ENCODE results near the gene NAA10. TPM values are rescaled to one million over a fixed set of nuclear protein-coding genes. Genes with fewer than 3 reads are reported as not detected.
A peak's percentile ranks its signal among the peaks of the same experiment; 100 is the strongest.

The NAA10 gene
- total RNA-seq, 2 experiments from 2014 or later, result 98.9 to 106 TPM

- no peak overlapping the region for H3K4me3 Mint-ChIP-seq
- H3K4me1 Mint-ChIP-seq (ENCODE audit: low read depth), result peaks cover 20% of the 10 kb centered on the region
- H3K27me3 Mint-ChIP-seq (ENCODE audit: low read depth), result no peaks in the 10 kb centered on the region
- CTCF ChIA-PET, result no interaction called here
- ATAC-seq (no peak), DNase-seq (no peak)
- no peaks in the 10 kb centered on the region for H3K9me3 Mint-ChIP-seq (ENCODE audit: insufficient read depth)
- POLR2A ChIA-PET, result no interaction called here
- peaks cover 42% of the 10 kb centered on the region for H3K36me3 Mint-ChIP-seq (ENCODE audit: low read depth)
- peak overlapping the region; percentile 66 for H3K27ac Mint-ChIP-seq
These were observed 19.9 kb upstream of the NAA10 start for GRCh38 chrX:153954558-153955227.

GRCh38 chrX:153953892-153954557 is 19.2 kb upstream of the NAA10 start:
- ATAC-seq (no peak), DNase-seq (no peak)
- no peaks in the 10 kb centered on the region for H3K27me3 Mint-ChIP-seq (ENCODE audit: low read depth)
- no peaks in the 10 kb centered on the region for H3K9me3 Mint-ChIP-seq (ENCODE audit: insufficient read depth)
- POLR2A ChIA-PET, result no interaction called here
- H3K36me3 Mint-ChIP-seq (ENCODE audit: low read depth), result peaks cover 46% of the 10 kb centered on the region
- CTCF ChIA-PET, result interaction anchor here (2.3 to 10.6 kb wide), 2 partner anchors 12 to 28 kb away, joined by 15 to 228 read pairs; partner anchors contain the start of gene ARHGAP4
- H3K27ac Mint-ChIP-seq, result peak overlapping the region; percentile 66
- H3K4me3 Mint-ChIP-seq, result no peak overlapping the region
- peaks cover 26% of the 10 kb centered on the region for H3K4me1 Mint-ChIP-seq (ENCODE audit: low read depth)

GRCh38 chrX:153953342-153953830 is 18.5 kb upstream of the NAA10 start:
- DNase-seq (peak; percentile 78), ATAC-seq (peak; percentile 65)
- CTCF ChIA-PET, result interaction anchor here (2.3 to 10.6 kb wide), 2 partner anchors 13 to 27 kb away, joined by 15 to 228 read pairs; partner anchors contain the start of gene ARHGAP4
- H3K4me3 Mint-ChIP-seq, result no peak overlapping the region
- peaks cover 49% of the 10 kb centered on the region for H3K36me3 Mint-ChIP-seq (ENCODE audit: low read depth)
- peaks cover 32% of the 10 kb centered on the region for H3K4me1 Mint-ChIP-seq (ENCODE audit: low read depth)
- H3K9me3 Mint-ChIP-seq (ENCODE audit: insufficient read depth), result no peaks in the 10 kb centered on the region
- POLR2A ChIA-PET, result no interaction called here
- H3K27me3 Mint-ChIP-seq (ENCODE audit: low read depth), result no peaks in the 10 kb centered on the region
- H3K27ac Mint-ChIP-seq, result no peak overlapping the region

GRCh38 chrX:153952373-153953026 is 17.7 kb upstream of the NAA10 start:
- no peak overlapping the region for H3K27ac Mint-ChIP-seq
- DNase-seq (no peak), ATAC-seq (no peak)
- H3K4me1 Mint-ChIP-seq (ENCODE audit: low read depth), result peaks cover 37% of the 10 kb centered on the region
- H3K4me3 Mint-ChIP-seq, result no peak overlapping the region
- H3K9me3 Mint-ChIP-seq (ENCODE audit: insufficient read depth), result no peaks in the 10 kb centered on the region
- ChIA-PET POLR2A (no interaction called here), CTCF (interaction anchor here (1.1 to 10.6 kb wide), 4 partner anchors 9 to 188 kb away, joined by 3 to 228 read pairs (median 9); partner anchors contain the start of genes ARHGAP4 and PLXNB3)
- H3K27me3 Mint-ChIP-seq (ENCODE audit: low read depth), result no peaks in the 10 kb centered on the region
- peaks cover 50% of the 10 kb centered on the region for H3K36me3 Mint-ChIP-seq (ENCODE audit: low read depth)

GRCh38 chrX:153951683-153952372 is 17.0 kb upstream of the NAA10 start:
- DNase-seq (no peak), ATAC-seq (no peak)
- no peaks in the 10 kb centered on the region for H3K27me3 Mint-ChIP-seq (ENCODE audit: low read depth)
- peaks cover 49% of the 10 kb centered on the region for H3K36me3 Mint-ChIP-seq (ENCODE audit: low read depth)
- H3K27ac Mint-ChIP-seq, result no peak overlapping the region
- no peaks in the 10 kb centered on the region for H3K9me3 Mint-ChIP-seq (ENCODE audit: insufficient read depth)
- ChIA-PET POLR2A (no interaction called here), CTCF (interaction anchor here (1.1 to 10.6 kb wide), 4 partner anchors 10 to 188 kb away, joined by 3 to 228 read pairs (median 9); partner anchors contain the start of genes ARHGAP4 and PLXNB3)
- no peak overlapping the region for H3K4me3 Mint-ChIP-seq
- H3K4me1 Mint-ChIP-seq (ENCODE audit: low read depth), result peaks cover 42% of the 10 kb centered on the region

- DNase-seq (no peak), ATAC-seq (no peak)
- POLR2A ChIA-PET, result interaction anchor here (0.9 to 6.6 kb wide), 3 partner anchors 11 to 23 kb away, joined by 4 to 84 read pairs (median 5); partner anchors contain the start of gene ARHGAP4
- H3K9me3 Mint-ChIP-seq (ENCODE audit: insufficient read depth), result no peaks in the 10 kb centered on the region
- CTCF ChIA-PET, result interaction anchor here (0.8 to 10.6 kb wide), 2 partner anchors 24 to 195 kb away, joined by 3 to 228 read pairs; partner anchors contain the start of gene ARHGAP4
- peaks cover 44% of the 10 kb centered on the region for H3K36me3 Mint-ChIP-seq (ENCODE audit: low read depth)
- H3K4me1 Mint-ChIP-seq (ENCODE audit: low read depth), result peaks cover 45% of the 10 kb centered on the region
- H3K27me3 Mint-ChIP-seq (ENCODE audit: low read depth), result no peaks in the 10 kb centered on the region
- no peak overlapping the region for H3K4me3 Mint-ChIP-seq
- H3K27ac Mint-ChIP-seq, result peak overlapping the region; percentile 69
These were observed 15.3 kb upstream of the NAA10 start for GRCh38 chrX:153950127-153950526.

- CTCF ChIA-PET, result interaction anchor here (1.5 to 10.6 kb wide), 3 partner anchors 18 to 186 kb away, joined by 4 to 228 read pairs (median 29); partner anchors contain the start of gene ARHGAP4
- Mint-ChIP-seq H3K9me3 (ENCODE audit: insufficient read depth) (no peaks in the 10 kb centered on the region), H3K4me1 (ENCODE audit: low read depth) (peaks cover 44% of the 10 kb centered on the region), H3K36me3 (ENCODE audit: low read depth) (peaks cover 37% of the 10 kb centered on the region), H3K27me3 (ENCODE audit: low read depth) (no peaks in the 10 kb centered on the region), H3K27ac (peak overlapping the region; percentile 79), H3K4me3 (peak overlapping the region; percentile 28)
- ATAC-seq (no peak), DNase-seq (no peak)
- POLR2A ChIA-PET, result interaction anchor here (0.7 to 6.6 kb wide), 5 partner anchors 12 to 317 kb away, joined by 3 to 84 read pairs (median 5); partner anchors contain the start of gene ARHGAP4
These were observed 14.3 kb upstream of the NAA10 start for GRCh38 chrX:153948847-153949805.

- Mint-ChIP-seq H3K4me1 (ENCODE audit: low read depth) (peaks cover 44% of the 10 kb centered on the region), H3K36me3 (ENCODE audit: low read depth) (peaks cover 31% of the 10 kb centered on the region), H3K9me3 (ENCODE audit: insufficient read depth) (no peaks in the 10 kb centered on the region), H3K4me3 (no peak overlapping the region), H3K27ac (peak overlapping the region; percentile 72), H3K27me3 (ENCODE audit: low read depth) (no peaks in the 10 kb centered on the region)
- CTCF ChIA-PET, result interaction anchor here (1.5 to 10.6 kb wide), 4 partner anchors 19 to 185 kb away, joined by 4 to 228 read pairs (median 16); partner anchors contain the start of gene ARHGAP4
- ATAC-seq (no peak), DNase-seq (no peak)
- POLR2A ChIA-PET, result interaction anchor here (1.3 to 6.6 kb wide), 3 partner anchors 17 to 21 kb away, joined by 4 to 84 read pairs (median 6); partner anchors contain the start of gene ARHGAP4
These were observed 13.2 kb upstream of the NAA10 start for GRCh38 chrX:153948002-153948466.

- Mint-ChIP-seq H3K36me3 (ENCODE audit: low read depth) (peaks cover 29% of the 10 kb centered on the region), H3K27me3 (ENCODE audit: low read depth) (no peaks in the 10 kb centered on the region), H3K4me3 (no peak overlapping the region), H3K27ac (peak overlapping the region; percentile 82), H3K9me3 (ENCODE audit: insufficient read depth) (no peaks in the 10 kb centered on the region), H3K4me1 (ENCODE audit: low read depth) (peaks cover 49% of the 10 kb centered on the region)
- ChIA-PET CTCF (interaction anchor here (0.7 to 10.6 kb wide), 13 partner anchors 9 to 183 kb away, joined by 3 to 228 read pairs (median 4); partner anchors contain the start of genes ARHGAP4, HCFC1, NAA10 and PLXNB3), POLR2A (interaction anchor here (0.9 to 6.6 kb wide), 4 partner anchors 11 to 21 kb away, joined by 3 to 84 read pairs (median 5); partner anchors contain the start of gene ARHGAP4)
- ATAC-seq (peak; percentile 76), DNase-seq (peak; percentile 83)
These were observed 12.4 kb upstream of the NAA10 start for GRCh38 chrX:153947009-153947769.

Measured in activated CD8-positive, alpha-beta T cell treated with anti-CD3 and anti-CD28 coated beads, Interleukin-2, amount 10 ng/mL, durations not matched to agents 7 days and 5 days (primary cell).